Measurements from ENCODE around the gene ARID1B. TPM values are rescaled to one million over a fixed set of nuclear protein-coding genes. Genes with fewer than 3 reads are reported as not detected.

The ARID1B gene
- total RNA-seq, 1 experiment from 2014 or later: 91.7 TPM

DNA sequence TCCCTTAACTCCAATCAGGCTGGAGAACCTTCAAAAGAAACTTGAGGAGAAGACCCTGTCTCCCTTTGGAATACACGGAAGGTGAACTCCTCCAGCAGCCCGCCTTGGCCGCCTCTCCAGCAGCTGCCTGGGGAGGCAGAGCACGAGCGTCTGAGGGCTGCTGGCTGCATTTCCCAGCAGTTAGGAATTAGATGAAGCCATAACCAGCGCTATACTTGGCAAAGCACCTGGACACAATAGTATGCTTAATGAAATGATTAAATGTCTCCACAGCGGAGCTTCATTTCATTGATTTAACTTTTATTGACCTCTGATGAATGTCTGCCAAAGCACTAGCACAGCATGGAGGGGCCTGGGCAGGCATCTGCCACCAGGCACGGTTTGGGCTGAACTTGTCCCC is 472.6 kb downstream of the ARID1B start:
- no TSS peak for BruUV-seq (replicated peaks)
- in situ Hi-C loops (cut with HindIII; ENCODE audit: low pct_unique_long_range_greater_than_20kb, low sequenced_read_pairs) (no loop called here), intact Hi-C loops (cut with micrococcal nuclease; ENCODE audit: unreplicated experiment) (no loop called here)
- POLR2A ChIA-PET: no interaction called here
- H3K4me3 ChIP-seq (ENCODE audit: low read depth in 2 of 2, low read length in 2 of 2): no peak overlapping the region
- no peak overlapping the region for H3K27ac ChIP-seq (ENCODE audit: low read length)
- no peaks in the 10 kb centered on the region for H3K9me3 ChIP-seq (ENCODE audit: control insufficient read depth, insufficient read depth, low read depth, low read length)
- TF ChIP-seq SIN3A (IDR thresholded peaks at IDR 0.05; ENCODE audit: borderline replicate concordance, insufficient read depth, low read depth, low read length) (no peak), POLR2AphosphoS5 (IDR thresholded peaks at IDR 0.05; ENCODE audit: low read depth, low read length) (no peak), REST (IDR thresholded peaks at IDR 0.05; ENCODE audit: insufficient read depth in 1 of 2, low read depth in 2 of 2, low read length in 1 of 2) (no peak), CTCF (IDR thresholded peaks at IDR 0.05) (no peak), TCF7L2 (IDR thresholded peaks at IDR 0.05; ENCODE audit: low read depth, low read length) (no peak)
- DNase-seq (ENCODE audit: low read depth, low spot score): no peak
- no peaks in the 10 kb centered on the region for H3K4me1 ChIP-seq (ENCODE audit: control insufficient read depth, insufficient read depth, low read length)
- no peak for ATAC-seq
- H3K27me3 ChIP-seq (ENCODE audit: control insufficient read depth, insufficient read depth, low read length): no peaks in the 10 kb centered on the region; the same call in none of the 2 replicates
- no peaks in the 10 kb centered on the region for H3K36me3 ChIP-seq (ENCODE audit: control insufficient read depth, insufficient read depth, low read length)
- CTCF ChIA-PET: no interaction called here

DNA sequence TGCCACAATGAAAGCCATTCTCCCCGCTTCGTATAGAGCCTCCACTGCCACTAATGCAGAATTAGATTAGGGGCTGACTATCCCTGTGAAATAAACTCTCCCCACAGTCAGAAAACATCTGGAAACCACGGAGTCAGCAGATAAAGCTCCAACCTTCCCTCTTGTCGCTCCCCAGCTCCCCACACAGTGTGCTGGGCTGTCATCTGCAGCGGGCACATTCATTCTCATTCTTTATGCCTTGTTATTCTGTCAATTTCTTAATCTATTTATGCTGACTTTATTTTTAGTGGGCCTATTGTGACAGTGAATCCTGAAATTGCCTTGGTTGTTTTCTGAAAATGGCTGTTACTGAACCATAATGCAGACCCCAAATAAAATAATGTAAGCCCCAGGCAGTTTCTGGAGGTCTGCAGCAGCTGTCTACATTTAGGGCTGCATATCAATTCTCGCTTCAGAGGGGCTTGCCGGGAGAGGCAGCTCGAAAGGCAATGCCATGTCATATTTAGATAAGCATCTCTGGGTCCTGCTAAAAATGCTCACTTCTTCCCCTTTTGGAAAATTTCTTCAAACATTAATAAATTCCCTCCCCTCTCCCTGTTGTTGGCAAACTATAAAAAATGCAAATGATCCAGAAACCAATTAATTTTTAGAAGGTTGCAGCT is 474.5 kb downstream of the ARID1B start:
- intact Hi-C loops (cut with micrococcal nuclease; ENCODE audit: unreplicated experiment) (no loop called here), in situ Hi-C loops (cut with HindIII; ENCODE audit: low pct_unique_long_range_greater_than_20kb, low sequenced_read_pairs) (no loop called here)
- H3K4me1 ChIP-seq (ENCODE audit: control insufficient read depth, insufficient read depth, low read length): no peaks in the 10 kb centered on the region
- no peak for ATAC-seq
- no peak for DNase-seq (ENCODE audit: low read depth, low spot score)
- H3K9me3 ChIP-seq (ENCODE audit: control insufficient read depth, insufficient read depth, low read depth, low read length): no peaks in the 10 kb centered on the region
- POLR2A ChIA-PET: interaction anchor here (0.6 kb wide), 1 partner anchor 60 kb away, joined by 3 read pairs; no protein-coding TSS in a partner anchor
- H3K4me3 ChIP-seq (ENCODE audit: low read depth in 2 of 2, low read length in 2 of 2): no peak overlapping the region
- CTCF ChIA-PET: no interaction called here
- H3K36me3 ChIP-seq (ENCODE audit: control insufficient read depth, insufficient read depth, low read length): no peaks in the 10 kb centered on the region
- H3K27me3 ChIP-seq (ENCODE audit: control insufficient read depth, insufficient read depth, low read length): peaks cover 5% of the 10 kb centered on the region
- no peak overlapping the region for H3K27ac ChIP-seq (ENCODE audit: low read length)
- BruUV-seq (replicated peaks): no TSS peak
- TF ChIP-seq CTCF (IDR thresholded peaks at IDR 0.05) (no peak), POLR2AphosphoS5 (IDR thresholded peaks at IDR 0.05; ENCODE audit: low read depth, low read length) (no peak), SIN3A (IDR thresholded peaks at IDR 0.05; ENCODE audit: borderline replicate concordance, insufficient read depth, low read depth, low read length) (no peak), REST (IDR thresholded peaks at IDR 0.05; ENCODE audit: insufficient read depth in 1 of 2, low read depth in 2 of 2, low read length in 1 of 2) (no peak), TCF7L2 (IDR thresholded peaks at IDR 0.05; ENCODE audit: low read depth, low read length) (no peak)
